ENCODE results near the gene LTBP3.

Gene LTBP3

DNA sequence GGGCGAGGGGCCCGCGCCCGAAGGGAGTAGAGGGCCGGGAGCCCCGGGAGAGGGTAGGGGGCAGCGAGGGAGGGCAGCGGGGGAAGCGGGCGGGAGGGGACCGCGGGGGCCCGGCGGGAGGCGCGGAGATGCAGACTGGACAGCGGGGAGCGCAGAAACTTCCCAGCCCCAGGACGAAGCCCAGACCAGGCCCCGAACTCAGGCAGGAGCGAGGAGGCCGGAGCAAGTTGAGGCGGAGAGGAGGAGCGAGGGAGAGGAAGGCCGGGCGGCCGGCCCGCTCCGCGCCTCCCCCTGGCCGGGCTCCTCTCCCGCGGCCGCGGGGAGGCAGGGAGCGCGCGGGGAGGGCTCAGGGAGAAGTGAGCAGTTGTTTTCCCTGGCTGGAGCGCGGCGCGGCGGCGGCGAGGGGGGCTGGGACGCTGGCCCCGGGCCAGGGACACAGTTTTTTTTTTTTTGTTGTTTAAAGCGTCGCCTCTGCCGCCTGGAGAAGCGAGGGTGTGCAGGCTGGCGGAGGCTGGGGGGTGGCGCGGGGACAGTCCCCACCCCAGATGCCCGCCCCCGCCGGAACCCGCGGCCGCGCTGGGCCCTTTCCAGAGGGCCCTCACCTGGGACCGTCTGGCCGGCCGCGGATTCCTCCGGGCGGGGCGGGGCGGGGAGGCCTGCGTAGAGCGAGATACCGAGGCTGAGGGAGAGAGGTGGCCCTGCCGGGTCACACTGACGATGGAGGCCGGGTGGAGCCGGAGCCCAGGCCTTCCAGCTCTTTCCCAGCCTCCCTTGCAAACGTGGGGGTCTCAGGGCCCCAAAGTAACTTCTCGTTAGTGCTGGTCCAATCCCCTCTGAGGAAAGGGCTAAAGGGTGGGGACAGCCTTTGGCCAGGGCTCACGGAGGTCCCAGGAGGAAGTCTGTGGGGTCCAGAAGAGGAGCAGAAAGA, at the start of gene LTBP3:
TSS of gene LTBP3 (minus strand) at position 358 of the 928 bp plus-strand sequence. CDS start 400 bp downstream, outside the sequence.
- DNase-seq = no peak

DNA sequence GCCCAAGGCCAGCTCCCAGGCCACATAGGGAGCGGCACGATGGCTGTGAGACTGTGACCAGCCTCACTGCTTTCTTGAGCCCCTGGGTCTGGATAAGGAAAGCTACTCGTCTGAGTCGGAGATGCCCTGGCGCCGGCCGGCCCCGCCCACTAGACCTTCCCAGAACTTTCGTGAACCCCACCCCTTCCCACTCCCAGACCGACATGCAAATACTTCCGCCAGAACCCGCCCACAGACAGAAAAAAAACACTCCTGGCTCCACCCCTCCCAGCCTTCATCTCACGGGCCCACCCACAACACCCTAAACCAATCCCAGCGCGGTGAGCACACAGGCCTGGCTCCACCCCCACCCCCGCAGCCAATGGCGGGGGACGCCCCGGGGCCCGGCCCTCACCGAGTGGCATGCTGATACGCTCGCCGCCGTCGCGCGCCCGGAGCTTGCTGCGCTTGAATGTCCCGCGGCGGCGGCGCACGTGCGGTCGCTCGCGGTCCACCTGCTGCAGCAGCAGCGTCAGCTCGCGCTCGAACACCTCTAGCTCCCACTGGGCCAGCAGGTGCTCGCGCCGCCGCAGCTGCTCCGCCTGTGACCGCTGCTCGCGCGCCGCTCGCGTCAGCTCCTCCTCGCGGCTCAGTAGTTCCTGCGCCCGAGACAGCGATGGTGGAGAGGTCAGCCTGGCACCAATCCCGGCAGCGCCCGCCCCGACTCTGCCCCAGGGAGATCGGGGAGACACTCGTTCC, 48.9 kb upstream of the LTBP3 start:
- DNase-seq = peak; percentile 50 to 64

DNA sequence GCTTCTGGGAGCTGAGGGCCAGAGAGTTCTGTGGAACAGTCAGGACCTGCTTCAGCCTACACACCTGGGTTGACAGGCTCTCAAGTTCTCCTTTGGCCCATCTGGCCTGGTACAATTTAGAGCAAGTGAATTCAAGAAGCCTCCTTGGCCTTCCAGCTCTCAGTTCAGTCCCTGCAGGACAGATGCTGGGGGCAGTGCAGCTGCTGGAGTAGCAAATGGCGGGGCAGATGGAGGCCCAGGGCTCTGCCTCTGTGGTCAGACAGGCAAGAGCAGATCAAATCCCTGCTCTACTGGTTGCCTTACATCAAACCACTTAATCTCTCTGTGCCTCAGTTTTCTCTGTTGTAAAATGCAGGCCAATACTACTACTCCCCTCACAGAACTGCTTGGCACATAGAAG, 46.1 kb upstream of the LTBP3 start:
- DNase-seq = no peak

DNA sequence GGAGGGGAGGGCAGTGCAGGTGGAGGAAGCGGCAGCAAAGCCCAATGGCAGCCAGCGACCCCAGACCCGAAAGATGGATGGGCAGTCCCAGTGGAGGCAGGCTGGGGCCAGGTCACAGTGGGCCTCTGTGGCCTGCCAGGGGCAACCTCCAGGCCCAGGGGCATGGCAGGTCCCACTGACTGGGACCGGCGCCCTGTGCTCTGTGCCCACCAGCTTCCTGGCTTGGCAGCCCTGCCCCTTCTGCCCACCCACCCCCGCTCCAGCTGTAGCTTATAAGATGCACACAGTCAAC, 41.7 kb upstream of the LTBP3 start:
- no peak for DNase-seq

DNA sequence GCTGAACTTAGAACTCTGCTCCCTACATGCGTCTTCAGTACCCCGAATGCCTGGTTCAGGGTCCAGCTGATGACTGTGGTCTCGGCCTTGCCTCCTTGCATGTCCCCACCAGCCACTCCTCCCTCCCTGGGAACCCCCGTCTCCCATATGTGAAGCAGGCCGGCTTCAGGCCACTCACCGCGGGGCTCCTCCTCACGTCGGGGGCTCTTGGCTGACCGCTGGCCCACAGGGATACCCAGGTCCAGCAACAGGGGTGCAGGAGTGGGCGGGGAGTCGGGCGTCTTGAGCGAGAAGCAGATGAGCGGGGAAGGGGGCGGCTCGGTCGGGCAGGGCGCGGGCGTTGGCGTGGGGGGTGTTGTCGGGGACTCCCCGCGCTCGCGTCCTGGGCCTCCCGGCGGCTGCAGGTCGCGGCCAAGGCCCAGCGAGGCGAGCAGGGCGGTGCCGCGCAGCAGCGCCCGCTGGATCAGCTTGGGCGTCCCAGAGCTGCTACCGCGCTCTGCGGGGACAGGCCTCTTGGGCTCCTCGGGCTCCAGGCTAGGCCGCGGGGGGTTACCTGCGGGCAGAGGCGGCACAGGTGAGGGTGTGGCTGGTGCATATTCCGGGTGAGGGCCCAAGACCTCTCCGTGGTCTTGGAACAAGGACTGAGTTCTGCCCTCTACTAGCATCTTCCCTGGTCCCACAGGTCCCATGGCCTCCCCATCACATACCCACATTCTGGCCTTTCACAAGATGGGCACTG, 41.2 kb upstream of the LTBP3 start:
- DNase-seq = no peak

DNA sequence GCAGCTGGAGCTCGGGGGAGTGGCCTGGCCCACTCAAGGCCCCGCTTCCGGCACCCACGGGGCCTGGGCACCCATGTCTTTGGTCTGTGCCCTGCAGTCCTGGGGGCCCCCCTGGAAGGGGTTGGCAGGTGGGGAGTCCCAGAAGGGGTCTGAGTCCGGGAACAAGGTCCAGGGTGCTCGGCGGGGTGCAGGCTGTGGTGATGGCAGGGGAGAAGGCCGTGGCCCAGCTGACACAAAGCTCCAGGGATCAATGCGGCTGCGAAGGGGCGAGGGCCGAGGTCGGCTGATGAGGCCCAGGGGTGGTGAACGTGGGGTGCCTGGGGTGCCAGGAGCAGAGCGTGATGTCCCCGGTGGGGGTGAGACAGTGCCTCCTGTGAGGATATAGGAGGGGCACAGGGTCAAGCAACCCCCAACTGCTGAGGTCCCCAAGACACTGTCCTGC, 40.1 kb upstream of the LTBP3 start:
- DNase-seq = no peak

DNA sequence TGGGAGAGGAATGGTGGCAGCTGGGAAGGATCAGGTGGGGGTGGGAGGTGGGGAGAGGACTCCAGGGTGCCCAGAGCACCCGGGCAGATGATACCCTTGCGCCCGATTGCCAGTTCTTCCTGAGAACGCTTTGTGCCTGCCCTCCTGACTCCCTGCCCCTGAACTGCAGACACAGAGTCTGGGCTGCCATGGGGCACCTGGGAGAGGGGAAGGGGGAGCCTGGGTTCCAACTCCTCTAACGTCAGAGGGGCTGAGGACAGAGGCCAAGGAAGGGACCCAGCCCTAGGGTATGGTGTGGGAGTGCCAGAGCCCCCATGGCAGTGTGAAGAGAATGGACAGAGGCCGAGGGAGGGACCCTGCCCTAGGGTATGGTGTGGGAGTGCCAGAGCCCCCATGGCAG, 38.4 kb upstream of the LTBP3 start:
- DNase-seq = no peak

DNA sequence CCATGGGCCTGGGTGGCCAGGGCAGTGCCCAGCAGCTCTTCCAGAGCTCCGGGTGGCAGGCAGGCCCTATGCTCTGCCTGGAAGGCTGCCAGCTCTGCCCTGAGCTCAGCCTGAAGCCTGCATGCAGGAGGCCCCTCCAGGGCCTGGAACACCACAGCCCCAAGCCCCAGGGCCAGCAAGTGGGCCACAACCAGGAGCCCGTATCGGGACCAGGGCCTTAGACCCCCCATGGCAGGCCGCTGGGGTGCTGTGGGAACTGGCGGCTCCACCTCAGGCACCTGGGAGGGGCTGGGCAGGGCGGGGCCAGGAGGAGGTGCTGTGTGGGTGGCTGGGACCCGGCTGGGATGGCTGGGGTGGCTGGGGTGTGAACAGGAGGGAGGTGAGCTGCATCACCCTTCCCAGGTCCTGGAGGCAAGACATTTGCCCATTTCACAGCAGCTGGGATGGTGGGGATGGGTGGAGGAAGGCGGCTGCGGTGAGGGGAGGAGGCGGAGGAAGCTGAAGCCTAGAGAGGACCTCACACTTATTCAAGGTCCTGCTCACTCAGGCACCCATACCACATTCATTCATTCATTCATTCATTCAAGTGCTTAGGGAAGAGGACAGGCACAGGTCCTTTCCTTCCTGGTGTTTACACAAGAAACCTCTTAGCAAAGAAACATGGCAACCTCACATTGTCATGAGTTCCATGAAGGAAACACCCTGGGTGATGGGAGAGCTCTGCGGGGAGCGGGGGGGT, 37.6 kb upstream of the LTBP3 start, which contains the start of gene KCNK7:
TSS of gene KCNK7 (minus strand) at position 258 of the 739 bp plus-strand sequence. CDS start at position 230, 28 bp downstream.
- no peak for DNase-seq

DNA sequence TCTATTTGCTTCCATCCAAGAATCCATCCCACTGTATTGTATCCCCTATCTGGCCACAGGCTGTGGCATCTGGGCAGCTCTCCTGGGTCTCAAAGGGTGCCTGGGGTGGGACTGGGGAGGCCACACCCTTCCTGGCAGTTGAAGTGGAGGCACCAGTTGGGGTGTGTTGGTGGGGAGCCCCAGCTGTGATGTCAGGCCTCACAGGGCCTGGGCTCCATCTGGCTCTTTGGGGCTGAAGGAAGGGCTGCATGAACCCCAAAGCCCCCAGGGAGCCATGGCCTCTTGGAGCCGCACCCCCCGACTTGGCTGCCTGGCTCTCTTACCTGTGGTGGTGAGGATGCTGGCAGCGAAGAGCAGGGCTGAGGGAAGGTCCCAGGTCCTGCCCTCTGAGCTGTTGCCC, 37.0 kb upstream of the LTBP3 start:
- no peak for DNase-seq

DNA sequence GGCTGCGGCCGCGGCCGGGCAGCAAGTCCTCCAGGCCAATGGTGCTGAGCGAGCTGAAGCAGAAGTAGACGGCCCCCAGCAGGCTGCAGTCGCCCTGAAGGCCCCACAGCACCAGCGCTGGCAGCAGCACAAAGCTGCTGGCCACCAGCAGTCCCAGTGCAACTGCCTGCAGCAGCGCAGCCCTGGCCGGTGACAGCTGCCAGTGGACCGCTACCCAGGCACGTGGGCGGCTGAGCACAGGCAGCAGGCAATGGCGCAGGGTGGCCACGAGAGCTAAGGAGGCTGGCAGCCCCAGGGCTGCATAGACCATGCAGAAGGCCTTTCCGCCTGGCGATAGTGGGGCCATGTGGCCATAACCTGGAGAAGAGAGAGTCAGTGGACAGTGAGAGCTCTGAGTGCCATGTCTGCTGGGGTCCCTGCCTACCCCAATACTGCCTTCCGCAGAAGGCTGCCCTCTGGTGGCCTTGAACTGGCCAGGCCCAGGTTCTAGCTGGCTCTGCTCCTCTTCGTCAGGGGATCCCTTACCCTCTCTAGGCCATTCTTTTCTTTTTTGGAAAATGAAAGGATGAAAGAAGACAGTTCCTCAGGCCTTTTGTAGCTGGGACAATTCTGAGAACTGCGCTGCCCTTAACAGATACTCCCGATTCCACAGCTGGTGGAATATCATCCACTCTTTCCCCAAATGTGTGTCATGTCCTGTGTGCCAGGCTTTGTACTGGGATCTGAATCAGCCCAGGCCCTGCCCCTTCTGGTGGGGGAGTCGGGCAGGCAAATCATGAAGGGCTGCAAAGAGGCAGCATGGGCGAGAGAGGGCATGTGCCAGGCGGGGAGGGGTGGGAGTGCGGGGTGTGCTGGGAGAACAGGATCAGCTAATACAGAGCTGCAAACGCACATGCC, 35.6 kb upstream of the LTBP3 start:
- DNase-seq = no peak

DNA sequence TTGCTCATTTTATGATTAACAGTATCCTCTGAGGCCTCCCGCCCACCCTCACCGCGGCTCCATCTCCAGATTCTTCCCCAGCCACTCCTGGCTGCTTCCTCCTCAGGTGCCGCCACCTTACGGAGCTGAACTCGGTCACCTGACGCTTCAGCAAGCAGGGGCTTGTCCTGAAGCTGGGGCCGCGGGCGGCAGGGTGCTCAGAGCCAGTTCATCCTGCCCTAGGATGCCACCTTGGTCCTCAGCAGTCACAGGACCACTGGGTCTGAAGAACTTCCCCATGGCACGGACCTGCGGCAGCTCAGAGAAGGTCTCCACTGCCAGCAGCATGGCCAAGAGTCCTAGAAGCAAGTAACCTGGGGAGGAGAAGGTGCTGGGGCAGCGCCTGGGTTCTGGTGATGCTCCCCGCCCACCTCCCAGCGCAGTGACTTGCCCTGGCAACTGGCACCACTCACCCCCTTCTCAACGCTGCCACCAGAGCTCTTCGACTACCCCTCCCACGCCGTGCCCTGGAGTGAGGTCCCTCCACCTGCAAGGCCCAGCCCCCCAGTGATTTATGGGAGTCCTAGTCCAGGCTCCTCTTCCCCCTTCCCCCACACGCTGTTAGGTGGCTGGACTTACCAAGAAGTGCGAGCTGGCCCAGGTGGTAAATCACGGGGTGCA, 34.8 kb upstream of the LTBP3 start:
- DNase-seq = no peak

DNA sequence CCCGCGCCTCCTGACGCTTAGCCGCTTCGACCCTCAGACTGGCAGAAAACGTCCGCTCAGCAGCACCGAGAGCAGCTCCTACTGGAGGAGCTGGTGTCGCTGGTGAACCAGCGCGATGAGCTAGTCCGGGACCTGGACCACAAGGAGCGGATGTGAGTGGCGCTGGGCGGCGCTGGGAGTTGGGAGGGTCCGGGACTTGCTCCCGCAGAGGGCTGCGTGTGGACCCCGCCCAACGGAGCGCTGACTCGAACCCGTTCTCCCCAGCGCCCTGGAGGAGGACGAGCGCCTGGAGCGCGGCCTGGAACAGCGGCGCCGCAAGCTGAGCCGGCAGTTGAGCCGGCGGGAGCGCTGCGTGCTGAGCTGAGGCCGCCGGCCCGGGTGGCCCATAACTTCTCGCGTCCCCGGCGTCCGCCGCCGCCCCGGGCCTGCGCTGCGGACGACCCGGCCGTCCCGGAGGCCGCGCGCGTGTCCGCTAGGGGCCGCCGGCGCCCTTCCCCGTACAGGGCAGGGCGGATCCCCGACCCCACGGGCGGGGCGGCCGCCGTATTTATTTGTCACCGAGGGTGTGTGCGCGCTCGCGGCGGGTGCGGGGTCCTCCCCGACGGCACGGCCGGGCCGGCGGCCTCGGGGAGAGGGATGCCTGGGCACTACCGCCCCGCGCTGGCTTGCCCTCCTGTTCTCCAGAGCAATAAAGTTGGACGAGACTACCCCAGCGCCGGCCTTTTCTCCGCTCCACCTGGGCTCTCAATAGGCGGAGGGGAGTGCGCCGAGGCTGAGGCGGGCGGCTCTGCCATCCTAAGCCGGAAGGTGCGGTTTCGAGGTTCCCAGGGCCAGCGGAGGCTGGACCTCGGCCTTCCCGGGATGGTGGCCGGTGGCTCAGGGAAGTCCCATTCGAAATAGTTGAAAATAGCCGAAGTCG, 34.0 kb upstream of the LTBP3 start:
- no peak for DNase-seq

DNA sequence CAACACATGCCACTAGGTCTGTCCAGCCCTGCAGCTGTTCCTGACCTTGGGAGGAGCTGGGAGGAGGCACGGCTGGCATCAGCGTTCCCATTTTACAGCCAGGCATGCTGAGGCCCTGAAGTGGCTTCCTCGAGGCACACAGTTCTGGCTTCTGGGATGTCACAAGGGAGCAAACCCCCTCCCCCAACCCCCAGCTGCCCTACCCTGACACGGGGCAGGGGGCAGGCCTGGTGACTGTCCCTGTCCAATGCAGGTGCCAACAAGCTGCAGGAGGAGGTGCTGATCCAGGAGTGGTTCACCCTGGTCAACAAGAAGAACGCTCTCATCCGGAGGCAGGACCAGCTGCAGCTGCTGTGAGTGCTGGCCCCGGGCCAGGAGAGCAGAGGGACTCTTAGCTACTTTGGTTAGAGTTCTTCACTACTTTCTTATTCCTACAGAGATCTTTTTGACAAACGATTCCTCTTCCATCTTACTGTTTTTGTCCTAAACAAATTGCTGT, 32.1 kb upstream of the LTBP3 start:
- DNase-seq = no peak

DNA sequence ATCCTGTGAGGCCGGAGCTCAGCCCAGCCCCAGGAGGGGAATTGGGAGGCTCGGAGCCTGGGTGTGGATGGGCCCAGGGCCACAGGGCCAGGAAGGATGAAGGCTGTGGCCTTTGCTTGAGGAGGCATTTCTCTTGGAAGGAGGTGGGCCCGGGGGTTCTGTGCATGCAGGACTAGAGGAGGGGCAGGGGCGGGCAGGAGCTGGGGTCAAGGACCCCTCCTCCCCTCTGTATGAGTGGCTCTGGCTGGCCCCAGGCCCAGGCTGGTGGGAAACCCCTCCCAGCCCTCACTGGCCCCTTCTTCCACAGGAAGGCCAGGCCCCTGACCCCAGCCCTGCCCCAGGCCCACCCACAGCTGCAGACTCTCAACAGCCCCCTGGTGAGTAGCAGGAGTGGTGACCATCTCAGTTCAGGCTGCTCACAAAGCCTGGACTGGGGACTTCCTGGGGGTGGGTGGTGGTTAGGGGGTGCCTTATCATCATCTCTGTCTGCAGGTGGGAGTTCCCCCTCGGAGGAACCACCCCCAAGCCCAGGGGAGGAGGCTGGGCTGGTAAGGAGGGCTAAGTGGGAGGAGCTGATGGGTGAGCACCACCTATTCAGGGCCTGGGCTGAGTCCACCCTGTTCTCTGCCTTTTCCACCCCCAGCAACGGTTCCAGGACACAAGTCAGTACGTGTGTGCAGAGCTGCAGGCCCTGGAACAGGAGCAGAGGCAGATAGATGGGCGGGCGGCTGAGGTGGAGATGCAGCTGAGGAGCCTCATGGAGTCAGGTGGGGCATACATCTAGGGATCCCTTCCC, 31.5 kb upstream of the LTBP3 start:
- DNase-seq = no peak

DNA sequence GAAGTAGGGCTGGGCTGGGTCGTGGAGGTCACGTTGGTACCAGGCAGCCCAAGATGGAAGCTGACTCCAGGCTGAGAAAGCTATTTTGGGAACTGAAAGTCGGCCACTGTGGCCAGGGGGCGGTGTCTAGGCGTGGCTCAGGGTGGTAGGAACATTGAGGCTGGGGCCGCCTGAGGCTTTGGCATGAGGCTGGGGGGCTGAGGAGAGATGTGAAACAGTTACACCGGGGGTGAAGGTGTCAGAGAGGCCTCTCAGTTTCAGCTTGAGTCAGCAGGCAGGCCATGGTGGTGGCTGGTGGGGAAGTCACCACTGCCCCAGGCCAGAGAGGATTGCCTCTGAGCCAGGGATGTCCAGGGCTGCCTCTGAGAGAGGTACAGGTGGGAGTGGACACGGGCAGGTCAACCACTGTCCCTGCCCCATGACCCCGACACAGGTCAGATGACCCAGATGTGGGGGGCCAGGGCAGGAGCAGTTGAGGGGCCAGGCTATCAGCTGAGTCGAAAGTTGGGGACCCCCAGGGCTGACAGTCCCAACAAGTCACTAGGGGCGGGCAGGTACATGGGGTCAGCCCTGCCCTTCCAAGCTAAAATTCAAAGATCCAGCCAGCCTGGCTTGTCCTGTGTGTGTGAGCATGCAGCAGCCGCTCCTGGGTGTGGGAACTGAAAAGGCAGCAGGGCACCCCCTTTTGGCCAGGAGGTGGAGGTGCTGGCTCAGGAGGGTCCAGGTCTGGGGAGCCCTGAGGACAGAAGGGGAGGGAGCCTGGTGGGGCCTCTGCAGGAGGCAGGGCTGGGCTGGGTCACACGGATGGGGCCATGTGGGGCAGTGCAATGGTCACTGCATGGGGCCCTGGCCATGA, 30.3 kb upstream of the LTBP3 start:
- DNase-seq = no peak

DNA sequence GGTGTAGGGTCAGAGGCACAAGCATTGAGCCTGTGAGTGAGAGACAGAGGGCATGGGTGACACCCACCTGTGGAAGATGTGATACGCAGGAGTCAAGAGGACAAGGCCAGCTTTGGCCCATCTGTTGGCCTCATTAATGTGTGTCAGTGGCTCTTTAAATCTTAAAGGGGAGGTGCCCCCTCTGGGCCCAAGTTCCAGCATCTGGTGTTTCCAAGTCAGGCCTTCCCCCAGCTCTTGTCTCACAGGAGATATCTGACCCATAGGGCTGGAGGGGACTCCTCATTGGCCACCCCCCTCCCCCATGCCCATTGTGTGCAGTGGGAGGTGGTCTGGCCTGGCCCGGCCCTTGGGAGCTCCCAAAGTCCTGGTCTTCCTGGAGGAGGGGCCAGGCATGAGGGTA, 28.5 kb upstream of the LTBP3 start:
- DNase-seq = no peak

DNA sequence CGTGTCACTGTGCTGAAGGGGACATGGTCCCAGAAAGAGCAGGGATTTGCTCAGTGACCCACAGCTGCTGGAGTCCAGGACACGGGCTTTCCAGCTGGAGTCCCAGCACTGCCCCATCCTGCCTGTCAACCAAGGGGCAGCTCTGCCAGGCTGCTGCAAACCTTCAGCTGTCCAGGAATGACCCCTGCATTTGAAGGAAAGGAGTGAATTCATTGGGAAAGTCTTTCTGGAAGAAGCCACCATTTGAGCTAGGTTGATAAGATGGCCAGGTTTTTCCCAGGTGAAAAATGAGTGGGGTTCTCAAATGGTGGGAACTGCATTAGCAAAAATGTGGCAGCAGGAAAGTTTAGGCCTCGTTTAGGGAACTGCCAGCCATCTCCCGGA, 28.1 kb upstream of the LTBP3 start:
- no peak for DNase-seq

Measured in NCI-H1930 (cell line).